ENCODE data around the gene SYNJ2BP.

GRCh38 chr14:70401643-70402042, 15.2 kb downstream of the SYNJ2BP start:
- TF ChIP-seq CTCF (IDR thresholded peaks at IDR 0.05), result no peak
- TF ChIP-seq POLR2A (IDR thresholded peaks at IDR 0.05), result no peak

Measured in testis (tissue), 2 donors.